Activated CD4-positive, alpha-beta T cell treated with anti-CD3 and anti-CD28 coated beads, Interleukin-2, Interleukin-4, amounts not matched to agents 100 ng/mL and 50 ng/mL, durations not matched to agents 16 hours and 8 hours (primary cell): ENCODE data around the gene JCAD.

Source experiments
- DNase-seq: peaks from one replicate; pipeline ENCODE4 v3.0.0-alpha.2; 2020; ENCODE audit warnings: low spot score

JCAD gene

DNA sequence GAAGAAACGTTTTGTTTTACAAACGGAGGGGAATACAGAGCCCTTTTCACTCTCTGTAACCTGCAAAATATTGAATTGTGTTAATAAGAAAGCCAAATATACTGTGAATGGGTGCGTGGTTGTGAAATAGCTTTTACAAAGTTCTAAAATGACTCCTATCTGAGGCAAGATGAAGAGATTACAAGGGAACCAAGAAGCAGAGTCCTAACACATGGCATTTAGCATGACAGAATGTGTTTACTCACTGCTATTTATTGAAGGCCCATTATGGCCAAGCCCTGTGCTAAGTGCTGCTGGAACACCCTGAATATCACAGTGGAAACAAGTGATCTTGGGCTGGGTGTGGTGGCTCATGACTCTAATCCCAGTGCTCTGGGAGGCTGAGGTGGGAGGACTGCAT is 12.9 kb downstream of the JCAD start:
- DNase-seq, result no peak

DNA sequence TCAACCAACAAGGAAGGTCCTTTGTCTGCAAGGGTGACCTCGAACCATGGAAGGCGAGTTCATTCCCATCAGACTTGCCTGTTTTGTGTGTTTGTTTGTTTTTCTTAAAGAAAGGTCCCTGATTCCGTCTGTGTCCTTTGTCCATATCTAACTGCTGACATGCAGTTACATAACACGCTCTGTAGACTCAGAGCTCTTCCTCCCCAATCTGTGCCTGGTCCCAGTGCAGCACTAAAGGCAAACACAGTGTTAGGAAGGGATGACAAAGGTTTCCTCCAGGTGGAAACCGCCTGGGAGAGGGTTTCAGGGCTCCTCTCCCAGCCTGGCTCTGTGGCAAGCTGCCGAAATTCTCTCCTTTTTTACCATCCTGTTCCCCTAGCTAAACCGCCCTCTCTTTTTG is 13.4 kb downstream of the JCAD start:
- DNase-seq, result no peak

DNA sequence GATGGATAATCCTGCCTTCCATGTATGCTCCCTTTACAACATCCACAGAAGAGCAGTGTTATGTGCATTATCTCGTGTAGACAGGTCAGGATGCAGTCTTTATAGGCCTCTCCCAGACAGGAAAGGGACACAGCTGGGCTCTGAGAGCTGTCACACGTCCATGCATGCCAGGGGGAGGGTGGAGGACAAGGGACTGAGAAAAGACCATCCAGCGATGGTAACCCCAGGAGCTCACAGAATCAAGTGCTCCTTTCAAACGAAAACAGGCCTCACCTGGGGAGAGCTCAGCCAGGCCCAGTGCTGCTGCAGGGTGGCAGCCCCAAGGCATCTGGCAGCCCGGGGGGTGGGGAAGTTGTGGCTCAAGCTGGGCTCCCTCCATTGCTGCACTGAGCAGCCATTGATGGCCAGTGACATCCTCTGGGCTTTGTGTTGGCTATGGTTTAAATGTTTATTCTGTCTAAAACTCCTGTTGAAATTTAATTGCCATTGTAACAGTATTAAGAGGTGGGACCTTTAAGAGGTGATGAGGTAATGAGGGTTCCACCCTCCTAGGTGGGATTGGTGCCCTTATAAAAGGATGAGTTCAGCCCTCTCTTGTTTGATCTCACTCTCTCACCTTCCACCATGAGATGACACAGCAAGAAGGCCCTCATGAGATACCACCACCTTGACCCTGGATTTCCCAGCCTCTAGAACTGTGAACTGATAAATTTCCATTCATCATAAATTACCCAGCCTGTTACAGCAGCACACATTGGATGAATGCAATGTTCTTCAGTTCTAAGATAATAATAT is 15.7 kb downstream of the JCAD start:
- no peak for DNase-seq

DNA sequence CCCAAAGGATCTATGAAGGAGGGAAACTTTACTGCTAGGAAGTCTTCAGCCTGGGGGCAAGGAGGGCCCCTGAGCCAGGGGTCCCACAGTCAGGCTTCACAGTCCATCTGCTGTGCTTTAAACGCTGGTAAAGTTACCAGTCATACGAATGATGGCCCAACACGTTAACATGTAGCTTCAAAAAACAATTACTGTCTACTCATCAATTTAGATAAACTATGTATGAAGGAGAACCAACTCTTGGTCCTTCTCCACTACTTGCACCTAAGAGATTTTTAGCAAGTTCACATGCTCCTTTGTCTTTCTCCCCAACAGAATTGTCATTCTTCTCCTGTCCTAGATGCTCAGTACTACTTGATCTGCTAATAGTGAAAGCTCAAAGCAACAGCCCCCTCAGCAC is 16.6 kb downstream of the JCAD start:
- no peak for DNase-seq

DNA sequence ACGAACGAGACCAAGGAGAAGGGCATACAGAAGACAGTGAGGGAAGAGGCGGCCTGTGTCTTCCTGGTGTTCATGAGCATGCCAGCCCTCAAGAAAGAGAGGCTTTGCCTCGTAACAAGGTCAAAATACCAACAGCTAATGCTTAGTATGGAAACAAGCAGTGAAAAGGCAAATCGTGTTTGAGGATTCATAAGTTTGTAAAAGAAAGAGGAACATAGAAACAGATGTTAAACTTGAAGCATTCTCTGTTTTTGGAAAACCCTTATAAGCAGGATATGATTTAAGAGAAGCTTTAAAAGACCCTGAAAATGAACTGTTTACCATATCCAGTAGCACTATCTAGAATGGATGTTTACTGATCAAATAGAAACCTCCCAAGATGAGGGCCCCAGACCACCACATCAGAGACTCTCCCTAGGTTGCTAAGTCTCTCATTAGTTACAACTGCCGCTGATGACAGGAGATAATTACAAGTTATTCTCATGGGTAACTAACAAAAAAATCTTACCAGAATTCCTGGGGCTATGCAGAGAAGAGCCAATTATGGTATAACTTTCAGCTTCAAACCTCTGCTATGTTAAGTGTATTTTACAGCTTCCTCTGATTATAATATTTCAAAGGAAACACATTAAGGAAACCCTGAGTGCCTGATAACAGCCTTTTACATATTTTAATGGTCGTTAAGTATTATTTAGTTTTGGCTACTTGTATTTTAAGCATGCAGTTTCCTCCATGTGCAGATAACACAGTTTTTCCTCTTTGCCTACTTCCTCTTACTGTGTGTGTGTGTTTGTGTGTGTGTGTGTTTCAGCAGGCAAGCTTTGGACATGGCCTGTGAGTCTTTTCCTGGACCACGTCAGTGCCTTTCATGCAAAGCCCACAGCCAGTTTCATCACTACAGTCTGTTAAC is 17.9 kb downstream of the JCAD start:
- DNase-seq, result no peak

DNA sequence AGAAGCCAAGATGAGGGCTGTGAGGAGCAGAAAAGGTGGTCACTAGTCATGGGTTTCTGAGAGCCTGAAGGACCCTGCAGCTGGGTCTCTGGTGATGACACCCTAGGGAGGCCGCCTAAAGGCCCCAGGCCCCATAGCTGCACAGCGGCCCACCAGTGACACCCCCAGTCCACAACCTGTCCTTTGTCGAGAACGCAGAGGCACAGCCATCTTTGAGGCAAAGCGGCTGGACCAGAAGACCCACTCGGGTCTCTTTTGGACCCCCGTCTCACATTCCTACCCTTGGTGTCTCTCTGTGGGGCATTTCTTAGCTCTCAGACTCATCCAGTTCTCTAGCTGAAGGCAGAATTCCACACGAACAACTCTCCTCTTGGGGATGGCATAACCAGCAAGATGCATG is 18.8 kb downstream of the JCAD start:
- no peak for DNase-seq

DNA sequence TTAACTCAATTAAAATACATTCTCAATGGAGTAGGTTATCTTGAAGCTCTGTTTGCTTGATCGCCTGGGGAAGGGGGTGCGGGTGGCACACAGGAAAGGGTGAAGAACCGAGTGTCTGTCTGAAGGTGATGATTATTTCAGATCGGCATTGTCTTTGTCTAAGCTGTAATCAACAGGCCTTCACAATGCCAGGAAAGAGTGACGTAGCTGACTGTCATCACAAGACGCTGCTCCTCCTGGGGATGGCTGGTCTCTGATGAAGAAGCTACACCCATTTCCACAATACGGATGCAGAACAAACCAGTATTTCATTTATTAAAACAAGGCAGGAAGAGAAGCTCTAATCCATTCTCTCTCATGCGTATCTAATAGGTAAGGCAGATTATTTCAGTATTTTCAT is 19.4 kb downstream of the JCAD start:
- DNase-seq, result no peak

DNA sequence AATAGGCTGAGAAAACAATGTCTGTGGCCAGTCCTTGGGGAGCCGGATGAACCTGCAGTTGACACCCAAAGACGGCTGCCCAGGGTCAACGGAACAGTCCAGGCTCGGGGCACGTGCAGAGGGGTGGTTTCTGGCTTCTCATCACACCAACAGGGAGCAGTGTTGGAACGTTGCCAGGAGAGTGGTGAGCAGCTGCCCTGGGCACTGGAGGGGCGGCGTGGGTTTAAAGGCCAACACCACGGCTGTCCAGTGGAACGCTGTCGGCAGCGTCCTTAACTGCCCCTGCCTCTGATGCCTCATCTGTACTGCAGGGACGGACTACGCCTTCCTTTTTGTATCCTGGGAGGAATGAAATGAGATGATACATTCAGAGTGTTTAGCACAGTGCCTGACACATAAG is 19.8 kb downstream of the JCAD start:
- DNase-seq, result no peak

DNA sequence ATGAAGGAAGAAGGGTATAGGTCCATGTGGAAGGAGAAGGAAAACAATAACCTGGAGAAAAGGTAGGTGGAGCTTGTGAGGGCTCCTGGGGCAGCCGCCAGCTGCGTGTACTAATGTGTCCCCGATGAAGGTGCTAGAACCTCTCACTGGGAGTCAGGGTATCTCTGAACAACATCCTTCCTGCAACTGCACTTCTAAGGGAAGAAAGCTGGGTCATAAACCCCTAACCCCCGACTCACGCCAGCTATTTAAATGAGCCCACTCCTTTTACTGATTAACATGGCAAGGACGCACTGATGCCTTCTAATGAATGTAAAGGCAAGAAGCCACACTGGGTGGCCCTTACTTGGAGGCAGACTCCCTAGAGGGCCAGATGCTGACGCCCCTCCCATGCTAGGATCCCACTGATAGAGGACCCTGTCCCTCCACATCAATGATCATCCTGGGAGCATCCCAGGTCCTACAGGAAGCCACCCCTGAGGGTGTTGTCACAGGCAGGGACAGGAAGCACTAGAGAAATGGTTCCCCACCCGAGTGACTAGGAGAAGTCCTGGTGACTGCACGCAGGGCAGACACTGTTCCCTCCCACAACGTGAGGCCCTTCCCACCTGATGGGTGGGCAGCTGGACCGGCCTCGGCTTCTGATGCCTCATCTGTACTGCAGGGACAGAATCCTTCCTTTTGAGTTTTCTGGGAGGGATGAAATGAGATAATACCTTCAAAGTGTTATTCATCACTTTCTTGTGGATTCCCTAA is 20.4 kb downstream of the JCAD start:
- DNase-seq, result no peak

DNA sequence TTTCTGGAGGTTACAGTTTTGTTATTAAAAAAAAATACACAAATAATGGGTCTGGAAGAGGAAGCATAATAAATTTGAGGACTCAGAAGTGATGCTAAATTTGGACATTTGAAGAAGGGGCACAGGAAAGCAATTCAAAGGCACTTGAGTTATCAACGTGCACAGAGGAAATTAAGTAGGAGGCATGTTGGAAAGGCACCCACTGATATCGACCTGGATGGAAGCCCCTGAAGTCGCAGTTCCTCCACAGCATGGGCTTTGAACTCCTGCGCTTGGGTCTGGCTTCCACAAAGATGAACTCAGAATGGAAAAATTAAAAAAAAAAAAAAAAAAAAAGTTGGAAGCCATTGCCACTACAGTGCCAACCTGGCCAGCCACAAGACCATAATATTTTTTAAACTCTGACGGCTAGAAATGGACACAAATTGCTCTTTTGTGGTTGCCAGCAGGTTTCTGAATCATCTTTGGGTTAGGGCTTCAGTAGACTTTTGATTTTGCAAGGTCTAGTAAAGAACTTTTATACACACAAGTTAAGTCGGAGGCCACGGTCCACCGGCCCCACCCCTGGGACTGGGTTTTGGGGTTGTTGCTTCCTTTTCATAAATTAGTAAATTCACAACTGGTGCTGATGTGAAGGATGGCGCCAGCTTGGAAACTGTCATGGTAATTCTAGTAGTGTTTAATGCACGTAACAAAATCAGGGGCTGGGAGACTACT is 21.6 kb downstream of the JCAD start:
- peak; percentile 15 for DNase-seq

DNA sequence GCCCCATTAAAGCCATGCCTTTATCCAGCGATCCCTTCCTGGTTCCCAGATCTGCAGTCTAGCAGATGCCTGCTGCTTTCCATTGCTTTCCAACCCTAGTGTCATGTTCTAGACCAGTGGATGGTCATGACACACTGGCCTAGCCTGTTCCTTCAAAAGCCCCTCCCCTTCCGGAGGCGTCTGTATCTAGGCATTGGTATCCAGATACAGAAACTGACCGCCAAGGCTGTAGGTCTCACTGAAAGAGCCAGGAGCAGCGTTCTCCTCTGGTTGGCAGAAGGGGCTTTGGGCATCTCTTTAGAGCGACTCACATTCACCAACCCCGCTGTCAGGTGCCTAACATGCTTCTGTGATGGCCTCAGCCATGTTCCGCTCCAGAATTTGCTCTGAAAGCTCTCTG is 22.6 kb downstream of the JCAD start:
- DNase-seq, result no peak

DNA sequence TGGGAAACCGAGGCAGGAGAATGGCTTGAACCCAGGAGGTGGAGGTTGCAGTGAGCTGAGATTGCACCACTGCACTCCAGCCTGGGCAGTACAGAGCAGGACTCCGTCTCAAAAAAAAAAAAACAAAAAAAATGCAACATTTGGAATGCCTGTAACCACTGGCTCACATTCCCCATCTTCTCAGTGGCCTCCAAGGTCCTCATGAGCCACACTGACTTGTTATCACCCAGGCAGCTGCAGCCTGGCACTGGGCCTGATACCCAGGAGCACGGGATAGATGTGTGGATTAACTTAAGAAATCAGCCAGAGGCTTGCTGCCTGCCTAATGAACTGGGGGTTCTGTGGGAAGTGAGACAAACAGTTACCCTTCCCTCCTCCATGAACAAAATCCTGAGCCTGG is 23.0 kb downstream of the JCAD start:
- no peak for DNase-seq

DNA sequence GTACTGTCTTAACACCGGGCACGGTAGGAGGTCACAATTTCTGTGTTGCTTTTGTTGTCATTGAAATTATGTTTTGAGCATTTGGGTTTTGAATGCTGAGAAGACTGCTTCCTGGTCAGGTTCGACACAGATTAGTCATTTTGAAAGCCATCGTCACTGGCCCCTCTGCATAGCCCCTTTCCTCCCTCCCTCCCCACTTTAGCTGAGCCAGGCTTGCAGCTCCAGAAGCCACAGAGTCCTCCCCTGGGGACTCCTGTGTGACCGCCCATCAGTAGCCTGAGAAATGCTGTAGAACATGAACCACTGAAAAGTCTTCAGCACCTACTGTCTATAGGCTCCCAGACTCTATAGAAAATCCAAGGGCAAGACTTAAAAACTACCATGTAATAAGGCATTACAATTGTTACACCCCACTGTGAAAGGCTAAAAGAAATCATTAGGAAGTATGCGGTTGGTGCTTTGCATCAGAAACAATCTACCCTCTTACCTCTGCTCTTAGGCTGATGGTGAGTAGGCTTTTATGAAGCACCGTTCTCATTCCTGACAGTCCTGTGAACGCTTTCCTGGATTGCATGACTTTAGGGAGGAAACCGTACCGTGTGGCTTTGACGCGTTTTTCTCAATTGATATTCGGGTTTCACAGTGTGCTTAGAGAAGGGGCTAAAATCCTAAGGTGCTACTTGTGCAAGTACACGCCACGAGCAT is 24.8 kb downstream of the JCAD start:
- peak; percentile 27 for DNase-seq

DNA sequence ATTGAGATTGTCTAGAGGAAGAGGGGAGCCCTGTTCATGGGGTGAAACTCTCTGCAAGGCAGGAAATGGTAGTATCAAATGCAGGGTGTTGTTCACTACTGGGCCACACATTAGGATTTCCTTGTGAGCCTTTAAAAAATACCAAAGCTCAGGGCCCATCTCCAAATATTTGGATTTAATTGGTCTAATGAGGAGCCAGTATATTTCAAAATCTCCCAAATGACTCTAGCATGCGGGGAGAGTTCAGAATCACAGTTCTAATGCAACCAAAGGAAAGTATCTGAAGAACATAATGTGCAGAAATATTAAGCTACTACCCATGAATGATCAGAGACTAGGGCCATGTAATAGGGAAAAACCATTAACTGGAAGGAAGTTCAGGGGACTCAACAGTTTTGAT is 27.3 kb downstream of the JCAD start:
- DNase-seq, result no peak

DNA sequence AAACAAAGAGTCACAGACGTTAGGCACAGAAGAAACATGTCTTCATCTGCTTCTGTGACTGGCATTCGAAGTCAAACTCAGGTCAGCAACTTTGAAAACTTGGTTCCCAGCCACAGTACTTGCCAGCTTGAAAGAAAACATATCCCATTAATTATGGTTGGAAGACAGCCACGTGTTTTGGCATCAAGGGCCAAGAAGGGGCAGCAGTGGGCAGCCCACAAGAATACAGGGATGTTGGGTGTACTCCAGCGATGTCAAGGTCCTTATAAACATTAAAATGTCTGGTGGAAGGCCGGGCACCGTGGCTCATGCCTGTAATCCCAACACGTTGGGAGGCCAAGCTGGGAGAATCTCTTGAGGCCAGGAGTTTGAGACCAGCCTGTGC is 29.5 kb downstream of the JCAD start:
- no peak for DNase-seq

DNA sequence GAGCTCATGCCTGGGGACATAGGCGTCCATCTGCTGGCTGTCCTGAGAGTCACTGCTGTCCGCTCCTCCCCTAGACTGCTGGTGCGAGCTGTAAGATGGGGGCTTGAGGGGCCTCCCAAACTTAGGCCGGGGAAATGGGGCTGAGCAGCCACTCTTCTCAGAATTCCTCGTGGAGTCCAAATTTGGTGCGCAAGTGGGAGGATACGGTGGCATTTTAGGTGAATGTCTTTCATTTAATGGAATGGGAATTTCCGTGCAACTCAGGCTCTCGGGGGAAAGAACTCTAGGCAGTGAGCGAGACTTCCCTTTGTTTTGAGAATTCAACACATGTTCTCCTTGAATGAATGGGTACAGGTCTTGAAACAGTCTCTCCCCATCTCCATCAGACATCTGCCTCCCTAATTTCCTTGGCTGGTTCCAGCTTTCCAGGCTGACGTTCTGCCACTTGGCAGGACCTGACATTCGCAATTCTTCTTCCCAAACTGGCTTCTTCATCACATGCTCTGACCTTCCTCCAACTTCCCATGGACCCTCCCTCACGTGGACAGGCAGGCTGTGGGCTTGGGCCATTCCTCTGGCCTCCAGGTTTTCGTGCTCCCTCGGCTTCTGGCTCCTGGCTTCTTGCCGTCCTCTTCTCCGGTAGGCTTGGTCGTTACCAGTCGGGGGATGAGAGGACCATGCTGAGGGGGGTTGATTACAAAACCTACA is 30.1 kb downstream of the JCAD start:
- DNase-seq, result no peak

DNA sequence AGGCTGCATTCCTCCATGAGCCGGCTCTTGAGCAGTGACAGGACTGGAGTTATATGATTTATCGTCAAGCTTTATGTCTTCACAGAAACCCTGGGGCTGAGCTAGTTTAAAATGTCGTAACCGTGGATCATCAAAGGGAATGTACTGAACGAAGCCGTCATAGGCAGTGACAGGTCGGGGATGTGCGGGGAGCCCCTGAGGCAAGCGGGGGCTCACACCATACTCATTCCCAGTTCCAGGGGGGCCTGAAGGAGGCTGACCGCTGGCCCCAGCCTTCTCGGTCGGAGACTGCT is 30.7 kb downstream of the JCAD start:
- DNase-seq, result no peak

DNA sequence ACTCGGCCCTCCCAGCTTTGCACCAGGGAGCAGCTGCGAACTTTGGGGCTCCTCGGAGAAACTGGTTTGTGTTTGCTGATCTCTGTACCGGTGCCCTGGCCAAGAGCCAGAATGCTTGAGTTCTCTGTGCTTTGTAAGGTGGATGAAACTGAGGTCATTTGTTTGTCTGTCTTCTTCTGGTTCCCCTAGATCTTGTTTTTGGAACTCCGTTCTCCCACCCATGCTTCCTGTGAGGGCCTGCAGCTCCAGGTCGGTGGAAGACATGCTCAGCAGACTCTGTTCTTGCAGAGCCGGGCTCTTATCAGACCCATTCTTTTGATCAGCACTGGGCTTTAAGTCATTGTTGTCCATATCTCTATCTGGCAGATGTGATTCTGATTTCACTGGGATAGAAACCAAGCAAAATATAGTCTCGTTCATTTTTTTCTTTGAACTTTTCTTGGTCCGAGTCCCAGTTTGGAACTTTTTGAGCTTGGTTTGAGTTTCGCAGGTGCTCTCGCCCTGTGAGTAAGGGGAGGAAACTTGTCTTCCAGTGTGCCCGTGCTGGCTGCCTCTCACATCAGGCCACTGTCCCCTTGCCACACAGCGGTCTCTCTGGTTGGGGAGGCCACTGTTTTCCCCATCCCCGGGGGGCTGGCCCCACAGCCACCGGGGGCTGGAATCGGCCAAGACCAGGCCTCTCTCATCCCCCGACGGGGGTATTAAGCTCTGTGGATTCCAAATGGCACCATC is 31.2 kb downstream of the JCAD start:
- peak; percentile 20 for DNase-seq

DNA sequence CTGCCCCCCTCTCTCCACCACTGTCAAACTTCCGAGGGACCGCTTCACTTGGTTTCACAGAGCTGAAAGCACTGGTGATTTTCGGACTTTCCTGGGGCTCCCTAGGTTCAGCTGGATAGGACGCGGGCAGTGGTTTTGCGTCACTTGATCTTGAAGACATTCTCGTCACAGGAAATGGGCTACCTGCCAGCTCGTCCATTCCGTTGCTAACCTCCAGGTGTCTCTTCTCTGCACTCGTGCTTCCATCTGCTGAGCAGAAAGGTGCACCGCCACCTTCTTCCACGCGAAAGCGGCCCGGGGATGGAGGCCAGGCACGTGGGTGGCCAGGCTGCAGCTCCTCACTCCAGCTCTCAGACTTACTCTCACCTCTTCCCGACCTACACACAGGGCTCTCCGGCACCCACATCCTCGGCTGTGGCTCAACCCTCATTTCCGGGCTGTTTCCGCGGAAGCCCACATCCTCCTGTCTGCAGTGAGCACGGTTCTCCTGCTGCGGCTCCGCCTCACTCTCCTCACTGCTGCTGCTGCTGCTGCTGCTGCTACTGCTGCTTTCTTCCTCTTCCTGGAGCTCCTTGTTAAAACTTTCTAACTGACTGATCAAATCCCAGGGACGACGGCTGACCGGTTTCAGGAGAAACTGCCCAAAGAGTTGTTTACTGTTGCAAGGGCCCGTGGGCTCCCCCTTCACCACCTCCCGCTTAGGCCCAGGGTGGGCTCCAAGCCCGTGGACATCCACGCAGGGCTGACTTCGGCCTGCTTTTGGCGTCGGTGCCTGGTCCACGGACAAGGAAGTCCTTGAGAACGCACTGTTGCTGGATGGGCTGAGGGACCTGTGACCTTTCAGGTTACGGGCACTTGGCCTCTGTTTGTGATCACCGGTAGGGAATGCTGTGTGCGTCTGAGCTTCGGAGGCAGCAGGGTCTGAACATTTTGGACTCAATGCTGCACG is 32.1 kb downstream of the JCAD start:
- DNase-seq, result peak; percentile 95
